Stimulated activated CD4-positive, alpha-beta T cell treated with anti-CD3 and anti-CD28 coated beads, Interleukin-2, amount 100 ng/mL, for 24 hours (primary cell): ENCODE results near the gene LAMA2.

Source experiments
- DNase-seq, 2 donors: peaks; one replicate each; pipeline ENCODE4 v3.0.0-alpha.2; 2020

The LAMA2 gene

GRCh38 chr6:129546702-129547101 lies 663.8 kb downstream of the LAMA2 start:
- DNase-seq, result no peak

- DNase-seq, result no peak
These were observed 668.5 kb downstream of the LAMA2 start for GRCh38 chr6:129551486-129551885.

DNA sequence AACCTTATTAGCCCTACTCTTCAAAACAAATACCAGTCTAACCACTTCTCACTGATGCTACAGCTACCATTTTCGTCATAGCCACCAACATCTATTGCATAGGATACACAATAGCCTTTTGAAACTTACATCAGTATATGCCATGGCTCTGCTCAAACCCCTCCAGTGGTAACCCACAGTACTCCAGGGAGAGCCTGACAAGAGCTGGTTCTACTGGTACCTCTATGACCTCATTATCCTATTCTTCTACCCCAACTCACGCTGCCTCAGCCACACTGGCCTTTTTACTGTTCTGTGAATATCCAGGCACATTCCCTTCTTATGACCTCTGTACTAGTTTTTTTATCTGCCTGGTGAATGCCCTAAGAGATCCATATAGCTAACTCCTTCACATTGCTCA lies 669.5 kb downstream of the LAMA2 start:
- DNase-seq, result no peak

GRCh38 chr6:129555206-129555832 lies 672.4 kb downstream of the LAMA2 start:
- no peak for DNase-seq

- no peak for DNase-seq
These were observed 675.3 kb downstream of the LAMA2 start for GRCh38 chr6:129558248-129558647.

GRCh38 chr6:129565366-129565765 lies 682.4 kb downstream of the LAMA2 start:
- no peak for DNase-seq

GRCh38 chr6:129565811-129566210 lies 682.9 kb downstream of the LAMA2 start:
- DNase-seq, result no peak
